ENCODE results near the gene SUMO2. TPM values are rescaled to one million over a fixed set of nuclear protein-coding genes. Genes with fewer than 3 reads are reported as not detected.
A peak's percentile ranks its signal among the peaks of the same experiment; 100 is the strongest.

SUMO2 gene
- total RNA-seq, 1 donor from 2014 or later: 657 TPM

- Mint-ChIP-seq H3K27me3 (ENCODE audit: unreplicated experiment) (peaks cover 5% of the 10 kb centered on the region), H3K9me3 (ENCODE audit: unreplicated experiment) (no peaks in the 10 kb centered on the region), H3K4me3 (ENCODE audit: unreplicated experiment) (peak overlapping the region; percentile 98), H3K4me1 (ENCODE audit: unreplicated experiment) (peaks cover 26% of the 10 kb centered on the region), H3K27ac (ENCODE audit: unreplicated experiment) (peak overlapping the region; percentile 84), H3K36me3 (ENCODE audit: low read depth, unreplicated experiment) (peaks cover 8% of the 10 kb centered on the region)
- DNase-seq (ENCODE audit: low spot score): peak; percentile 18
- no peak for TF ChIP-seq CTCF (IDR thresholded peaks at IDR 0.05; ENCODE audit: unreplicated experiment)
These were observed 29.0 kb downstream of the SUMO2 start for GRCh38 chr17:75153780-75154194.

DNA sequence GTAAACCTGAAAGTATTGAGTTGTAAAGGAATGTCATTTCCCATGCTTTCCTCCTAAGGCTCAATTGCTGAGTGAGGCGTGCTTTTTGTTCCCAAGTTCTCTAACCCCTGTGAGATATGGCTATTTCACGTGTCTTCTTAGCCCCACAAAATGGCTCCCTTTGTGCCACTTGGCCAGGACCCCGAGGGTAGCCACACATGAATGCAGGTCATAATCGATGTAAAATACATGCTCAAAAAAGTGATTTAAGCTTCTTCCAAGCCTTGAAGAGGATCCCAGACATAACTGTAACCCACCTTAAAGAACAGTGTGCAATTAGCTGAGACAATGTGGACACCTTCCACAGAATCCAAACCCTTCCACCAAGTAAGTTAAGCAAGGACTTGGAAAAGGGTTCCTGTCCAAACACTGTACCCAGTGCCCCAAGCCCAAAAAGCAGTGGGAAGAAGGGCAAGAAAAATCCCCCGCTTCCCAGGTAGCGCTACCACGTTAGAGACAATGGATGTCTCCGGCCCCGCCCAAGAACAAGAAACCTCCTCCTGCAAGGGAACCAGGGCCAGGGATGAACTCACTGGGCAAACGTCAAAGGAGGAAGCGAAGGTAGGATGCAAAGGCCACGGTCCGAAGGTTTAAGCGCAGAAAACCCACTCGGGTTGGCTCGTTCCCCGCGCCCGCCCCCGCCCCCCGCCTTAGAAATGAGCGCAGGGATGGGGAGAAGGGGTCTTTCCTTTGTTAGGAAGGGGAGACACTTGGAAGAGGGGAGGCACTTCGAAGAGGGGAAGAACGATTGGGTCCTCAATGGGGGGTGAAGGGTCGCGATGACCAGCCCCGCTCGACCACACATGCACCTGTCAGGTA is 29.6 kb downstream of the SUMO2 start:
- Mint-ChIP-seq H3K9me3 (ENCODE audit: unreplicated experiment) (no peaks in the 10 kb centered on the region), H3K27me3 (ENCODE audit: unreplicated experiment) (peaks cover 5% of the 10 kb centered on the region), H3K27ac (ENCODE audit: unreplicated experiment) (peak overlapping the region; percentile 84), H3K36me3 (ENCODE audit: low read depth, unreplicated experiment) (peaks cover 14% of the 10 kb centered on the region), H3K4me3 (ENCODE audit: unreplicated experiment) (peak overlapping the region; percentile 98), H3K4me1 (ENCODE audit: unreplicated experiment) (peaks cover 26% of the 10 kb centered on the region)
- DNase-seq (ENCODE audit: low spot score): peak; percentile 21
- TF ChIP-seq CTCF (IDR thresholded peaks at IDR 0.05; ENCODE audit: unreplicated experiment): no peak

DNA sequence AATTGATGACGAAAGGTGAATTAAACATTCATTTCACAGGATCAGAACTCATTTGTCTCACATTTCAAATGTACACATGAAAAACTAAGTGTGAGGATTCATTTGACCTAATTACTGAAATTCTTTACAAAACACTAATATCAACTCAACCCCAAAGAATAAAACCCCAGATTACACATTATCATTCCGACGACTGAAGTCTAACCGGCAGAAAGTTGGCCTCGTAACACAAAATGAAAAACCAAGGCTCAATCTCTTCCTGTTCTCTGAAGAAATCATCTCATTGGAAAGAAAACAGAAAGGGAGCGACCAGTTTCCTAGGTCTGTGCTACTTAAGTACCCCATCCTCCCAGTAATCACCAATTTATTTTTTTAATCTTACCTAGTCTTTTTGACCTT is 30.2 kb downstream of the SUMO2 start:
- peaks cover 5% of the 10 kb centered on the region for H3K27me3 Mint-ChIP-seq (ENCODE audit: unreplicated experiment)
- peak overlapping the region; percentile 84 for H3K27ac Mint-ChIP-seq (ENCODE audit: unreplicated experiment)
- H3K4me3 Mint-ChIP-seq (ENCODE audit: unreplicated experiment): peak overlapping the region; percentile 98
- peaks cover 14% of the 10 kb centered on the region for H3K36me3 Mint-ChIP-seq (ENCODE audit: low read depth, unreplicated experiment)
- H3K4me1 Mint-ChIP-seq (ENCODE audit: unreplicated experiment): peaks cover 26% of the 10 kb centered on the region
- no peaks in the 10 kb centered on the region for H3K9me3 Mint-ChIP-seq (ENCODE audit: unreplicated experiment)
- TF ChIP-seq CTCF (IDR thresholded peaks at IDR 0.05; ENCODE audit: unreplicated experiment): no peak
- no peak for DNase-seq (ENCODE audit: low spot score)

DNA sequence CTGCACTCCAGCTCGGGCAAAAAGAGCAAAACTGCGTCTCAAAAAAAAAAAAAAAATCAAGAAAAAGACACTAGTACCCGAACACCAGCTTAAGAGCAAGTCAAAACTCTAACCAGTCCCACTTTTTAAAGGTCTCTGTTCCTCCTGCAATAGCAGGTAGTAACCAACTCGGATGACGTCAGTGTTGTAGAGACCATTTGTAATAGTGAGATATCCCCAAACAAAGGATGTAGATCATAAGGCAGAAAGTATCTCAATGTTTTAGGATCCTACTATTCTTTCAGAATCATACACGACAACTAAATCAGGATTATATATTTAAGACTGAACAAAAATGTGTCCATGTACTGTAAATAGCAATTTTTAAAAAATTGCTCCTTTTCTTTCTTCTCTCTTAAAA is 30.8 kb downstream of the SUMO2 start:
- H3K9me3 Mint-ChIP-seq (ENCODE audit: unreplicated experiment): no peaks in the 10 kb centered on the region
- DNase-seq (ENCODE audit: low spot score): no peak
- H3K4me1 Mint-ChIP-seq (ENCODE audit: unreplicated experiment): peaks cover 26% of the 10 kb centered on the region
- peaks cover 5% of the 10 kb centered on the region for H3K27me3 Mint-ChIP-seq (ENCODE audit: unreplicated experiment)
- peak overlapping the region; percentile 84 for H3K27ac Mint-ChIP-seq (ENCODE audit: unreplicated experiment)
- no peak for TF ChIP-seq CTCF (IDR thresholded peaks at IDR 0.05; ENCODE audit: unreplicated experiment)
- peak overlapping the region; percentile 98 for H3K4me3 Mint-ChIP-seq (ENCODE audit: unreplicated experiment)
- peaks cover 19% of the 10 kb centered on the region for H3K36me3 Mint-ChIP-seq (ENCODE audit: low read depth, unreplicated experiment)

- H3K9me3 Mint-ChIP-seq (ENCODE audit: unreplicated experiment): no peaks in the 10 kb centered on the region
- peaks cover 24% of the 10 kb centered on the region for H3K36me3 Mint-ChIP-seq (ENCODE audit: low read depth, unreplicated experiment)
- TF ChIP-seq CTCF (IDR thresholded peaks at IDR 0.05; ENCODE audit: unreplicated experiment): no peak
- peaks cover 5% of the 10 kb centered on the region for H3K27me3 Mint-ChIP-seq (ENCODE audit: unreplicated experiment)
- peaks cover 13% of the 10 kb centered on the region for H3K4me1 Mint-ChIP-seq (ENCODE audit: unreplicated experiment)
- no peak for DNase-seq (ENCODE audit: low spot score)
- no peak overlapping the region for H3K27ac Mint-ChIP-seq (ENCODE audit: unreplicated experiment)
- H3K4me3 Mint-ChIP-seq (ENCODE audit: unreplicated experiment): no peak overlapping the region
These were observed 34.7 kb downstream of the SUMO2 start for GRCh38 chr17:75147878-75148546.

Measured in endothelial cell (in vitro differentiated cells).